GM19023 (cell line): ENCODE results near the gene APOA1.

Experiments used
- ATAC-seq: cut with Tn5 transposase; IDR thresholded peaks from one replicate; pipeline ENCODE4 v1.9.1; 2021; ENCODE audit warnings: mild to moderate bottlenecking, moderate library complexity; ENCODE audit not compliant: unreplicated experiment

The APOA1 gene

GRCh38 chr11:116837231-116838091 is at the start of gene APOA1:
Gene APOA1, minus strand, starts transcription at chr11:116837622. Its CDS starts 235 bp downstream, at chr11:116837387.
- ATAC-seq, result no peak

GRCh38 chr11:116885951-116886655 is 48.7 kb upstream of the APOA1 start:
- no peak for ATAC-seq

DNA sequence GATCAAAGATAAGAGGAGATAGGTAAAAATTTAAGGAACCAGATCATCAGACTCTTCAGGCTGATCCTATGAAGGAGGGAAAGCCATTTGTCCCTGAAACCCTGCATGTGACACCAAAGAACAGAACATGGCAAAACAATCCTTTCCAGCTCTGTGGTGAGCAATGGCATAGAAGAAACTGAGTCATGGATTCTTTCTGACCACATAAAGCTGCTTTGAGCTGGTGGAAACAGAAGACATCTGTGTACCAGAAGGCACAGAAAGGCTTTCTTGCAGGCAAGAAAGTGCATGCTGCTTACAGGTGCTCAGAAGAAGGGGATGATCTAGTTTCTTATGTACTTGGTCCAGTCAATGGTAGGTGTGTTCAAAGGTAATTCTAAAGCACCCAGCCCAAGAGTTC is 45.0 kb upstream of the APOA1 start:
- ATAC-seq, result no peak

DNA sequence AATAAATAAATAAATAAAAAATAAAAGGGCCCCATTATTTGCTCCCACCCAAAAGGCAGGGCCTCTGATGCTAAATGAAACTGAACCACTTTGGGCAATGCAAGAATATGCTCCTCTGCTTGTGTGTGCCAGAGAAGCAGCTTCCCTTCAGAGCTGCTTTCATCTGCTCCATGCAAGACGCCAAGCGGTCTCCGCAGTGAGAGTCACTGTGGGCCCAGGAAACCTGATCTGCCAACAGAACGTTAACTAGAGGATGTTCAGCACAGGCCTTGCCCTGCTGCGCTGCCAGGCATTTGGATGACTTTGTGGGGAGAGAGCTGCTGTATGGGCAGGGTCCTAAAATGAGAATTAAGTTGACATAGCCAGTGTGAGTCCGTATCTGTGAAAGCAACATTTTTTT is 43.7 kb upstream of the APOA1 start:
- ATAC-seq, result no peak

GRCh38 chr11:116879800-116880625 is 42.6 kb upstream of the APOA1 start:
- ATAC-seq, result no peak

DNA sequence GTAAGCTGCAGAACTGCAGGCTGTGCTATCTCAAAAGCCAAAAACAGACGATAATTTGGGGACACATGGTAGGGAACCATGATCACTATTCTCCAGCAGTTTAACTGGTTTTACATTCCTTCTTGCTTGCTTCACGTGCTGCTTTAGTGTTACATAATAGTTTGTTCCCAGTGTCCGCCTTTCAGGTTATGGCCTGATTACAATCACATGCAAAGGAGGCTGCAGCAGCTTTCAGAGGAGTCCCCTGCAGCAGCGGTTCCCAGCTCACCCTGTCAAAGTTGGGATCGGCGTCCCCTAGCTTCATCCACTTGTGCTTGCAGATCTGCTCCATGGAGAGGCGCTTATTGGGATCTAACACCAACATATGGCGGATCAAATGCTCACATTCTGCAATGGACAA is 39.2 kb upstream of the APOA1 start:
- ATAC-seq, result no peak

GRCh38 chr11:116875194-116875593 is 37.8 kb upstream of the APOA1 start:
- no peak for ATAC-seq

GRCh38 chr11:116874251-116874650 is 36.8 kb upstream of the APOA1 start:
- ATAC-seq, result no peak

DNA sequence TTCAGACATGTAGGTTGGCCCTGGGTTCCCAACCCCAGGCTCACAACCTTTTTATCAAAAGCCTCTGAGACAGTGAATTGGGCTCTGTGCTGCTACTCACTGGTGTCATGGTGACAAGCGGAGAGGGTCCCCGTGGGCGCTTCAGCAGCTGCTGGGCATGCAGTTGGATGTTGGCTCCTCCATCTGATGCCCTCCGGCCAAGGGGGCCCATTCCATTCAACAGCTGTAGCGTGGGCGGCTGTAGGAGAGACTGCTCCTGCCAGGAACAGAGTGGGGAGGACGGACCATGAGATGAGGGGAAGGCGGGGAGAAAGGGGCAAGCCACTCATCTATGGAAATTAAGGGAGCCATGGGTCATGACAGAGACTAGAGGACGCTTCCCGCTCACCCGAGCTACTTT is 36.0 kb upstream of the APOA1 start:
- no peak for ATAC-seq

- ATAC-seq, result no peak
These were observed 33.8 kb upstream of the APOA1 start for GRCh38 chr11:116871248-116871647.

GRCh38 chr11:116870054-116870453 is 32.6 kb upstream of the APOA1 start:
- ATAC-seq, result no peak

GRCh38 chr11:116869610-116870009 is 32.2 kb upstream of the APOA1 start:
- no peak for ATAC-seq

GRCh38 chr11:116868066-116868465 is 30.6 kb upstream of the APOA1 start:
- no peak for ATAC-seq

- ATAC-seq, result no peak
These were observed 30.2 kb upstream of the APOA1 start for GRCh38 chr11:116867619-116868018.

- ATAC-seq, result no peak
These were observed 29.5 kb upstream of the APOA1 start for GRCh38 chr11:116866804-116867455.

DNA sequence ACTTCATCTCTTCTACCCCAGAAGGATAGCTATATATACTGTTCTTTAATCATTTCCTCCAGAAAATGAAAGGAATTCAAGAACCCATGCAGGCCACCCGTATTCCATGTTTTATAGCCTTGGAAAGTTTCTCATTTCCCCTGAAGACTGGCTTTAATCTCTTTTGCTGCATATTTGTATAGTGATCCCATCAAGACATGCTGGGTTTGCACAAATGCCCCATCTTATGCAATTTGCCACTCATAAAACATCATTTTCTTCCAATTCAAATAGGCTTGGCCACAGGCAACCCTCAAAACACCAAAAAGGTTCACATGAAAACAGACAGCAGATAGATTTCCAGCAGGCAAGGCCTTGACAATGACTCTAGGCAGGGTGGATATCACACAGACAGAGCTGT is 28.3 kb upstream of the APOA1 start:
- no peak for ATAC-seq

DNA sequence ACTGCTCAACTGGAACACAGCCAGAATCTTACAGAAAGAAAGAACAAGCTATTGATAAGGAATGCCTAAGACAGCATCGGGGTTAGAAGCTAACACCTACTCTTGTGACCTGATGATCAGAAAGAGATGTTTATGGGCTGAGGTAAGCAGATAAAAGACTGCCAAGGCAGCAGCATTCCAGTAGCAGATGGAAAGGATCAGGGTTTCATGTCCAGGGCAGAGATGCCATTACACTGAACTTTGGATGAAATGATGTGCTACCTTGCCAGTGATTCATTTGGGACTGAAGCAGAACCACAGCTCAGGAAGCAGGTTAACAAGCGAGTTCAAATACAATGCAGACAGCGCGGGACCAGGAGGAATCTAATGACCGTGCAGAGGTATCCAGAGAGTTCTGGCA is 27.1 kb upstream of the APOA1 start:
- ATAC-seq, result no peak

- no peak for ATAC-seq
These were observed 25.5 kb upstream of the APOA1 start for GRCh38 chr11:116862951-116863350.

DNA sequence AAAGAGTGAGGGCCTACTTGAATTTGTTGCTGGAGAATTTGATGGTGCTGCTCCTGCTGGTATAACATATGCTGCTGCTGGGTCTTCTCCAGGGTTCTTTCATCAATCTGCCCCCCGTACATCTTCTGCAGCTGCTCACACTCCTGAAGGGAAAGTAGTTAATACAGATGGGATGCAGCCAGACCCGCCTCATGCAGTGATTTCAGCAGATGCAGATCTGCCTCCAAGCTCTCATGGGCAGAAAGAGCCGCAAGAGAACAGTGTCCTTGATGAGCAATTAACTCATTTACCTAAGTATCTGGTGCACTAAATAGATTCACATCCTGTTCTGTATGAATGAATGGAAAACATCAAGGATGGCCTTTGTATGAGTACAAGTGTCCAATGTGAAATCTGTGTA is 24.8 kb upstream of the APOA1 start:
- no peak for ATAC-seq

GRCh38 chr11:116861539-116861938 is 24.1 kb upstream of the APOA1 start:
- ATAC-seq, result no peak

DNA sequence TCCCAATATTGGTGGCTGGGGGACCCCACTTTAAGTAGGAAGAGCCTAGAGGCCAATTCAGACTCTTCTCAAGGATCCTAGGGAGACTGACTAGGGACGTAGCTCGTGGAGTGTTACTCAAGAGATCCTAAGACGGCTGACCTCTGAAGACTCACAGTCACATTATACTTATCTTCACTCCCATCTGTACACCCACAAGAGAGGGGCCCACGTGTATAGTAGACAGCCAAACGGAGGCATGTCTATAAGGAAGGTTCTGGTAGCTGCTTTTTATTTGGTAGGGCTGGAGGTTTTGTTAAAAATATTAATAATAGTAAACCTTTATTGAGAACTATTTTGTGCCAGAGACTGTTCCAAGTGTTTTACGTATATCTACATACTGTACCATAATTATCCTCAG is 22.9 kb upstream of the APOA1 start:
- no peak for ATAC-seq
